GM10266 (cell line): ENCODE measurements around the gene CRB2.
A peak's percentile ranks its signal among the peaks of the same experiment; 100 is the strongest.

Experiments
- DNase-seq: peaks from one replicate; pipeline ENCODE4 v3.0.0; 2012; ENCODE audit errors: extremely low spot score
- TF ChIP-seq, protein P1 (sequence below): IDR thresholded peaks from 2 replicates; pipeline ENCODE4 v1.5.1; 2012; ENCODE audit warnings: mild to moderate bottlenecking, low read depth; ENCODE audit not compliant: control insufficient read depth, insufficient read depth; ENCODE audit errors: missing control alignments

Gene CRB2

DNA sequence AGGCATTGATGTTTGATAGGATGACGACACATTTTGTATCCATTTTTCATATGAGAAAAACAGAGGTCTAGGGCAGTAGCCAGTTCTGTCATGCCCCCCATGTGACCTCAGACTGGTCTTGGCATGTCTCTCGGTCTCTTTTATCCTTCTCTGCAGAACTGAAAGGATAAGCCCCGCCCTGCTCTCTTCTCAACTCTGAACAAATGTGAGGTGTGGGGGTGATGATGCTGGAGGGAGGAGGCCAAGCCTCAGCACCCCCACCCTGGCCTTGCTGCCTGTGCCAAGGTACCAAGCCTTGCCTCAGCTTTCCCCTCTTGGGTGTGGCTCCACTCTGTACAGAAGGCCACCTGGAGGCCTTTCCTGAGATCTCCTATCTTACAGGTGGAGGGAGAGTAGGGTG lies 19.5 kb upstream of the CRB2 start:
- TF ChIP-seq, protein P1, sequence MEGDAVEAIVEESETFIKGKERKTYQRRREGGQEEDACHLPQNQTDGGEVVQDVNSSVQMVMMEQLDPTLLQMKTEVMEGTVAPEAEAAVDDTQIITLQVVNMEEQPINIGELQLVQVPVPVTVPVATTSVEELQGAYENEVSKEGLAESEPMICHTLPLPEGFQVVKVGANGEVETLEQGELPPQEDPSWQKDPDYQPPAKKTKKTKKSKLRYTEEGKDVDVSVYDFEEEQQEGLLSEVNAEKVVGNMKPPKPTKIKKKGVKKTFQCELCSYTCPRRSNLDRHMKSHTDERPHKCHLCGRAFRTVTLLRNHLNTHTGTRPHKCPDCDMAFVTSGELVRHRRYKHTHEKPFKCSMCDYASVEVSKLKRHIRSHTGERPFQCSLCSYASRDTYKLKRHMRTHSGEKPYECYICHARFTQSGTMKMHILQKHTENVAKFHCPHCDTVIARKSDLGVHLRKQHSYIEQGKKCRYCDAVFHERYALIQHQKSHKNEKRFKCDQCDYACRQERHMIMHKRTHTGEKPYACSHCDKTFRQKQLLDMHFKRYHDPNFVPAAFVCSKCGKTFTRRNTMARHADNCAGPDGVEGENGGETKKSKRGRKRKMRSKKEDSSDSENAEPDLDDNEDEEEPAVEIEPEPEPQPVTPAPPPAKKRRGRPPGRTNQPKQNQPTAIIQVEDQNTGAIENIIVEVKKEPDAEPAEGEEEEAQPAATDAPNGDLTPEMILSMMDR, result no peak
- DNase-seq, result no peak

DNA sequence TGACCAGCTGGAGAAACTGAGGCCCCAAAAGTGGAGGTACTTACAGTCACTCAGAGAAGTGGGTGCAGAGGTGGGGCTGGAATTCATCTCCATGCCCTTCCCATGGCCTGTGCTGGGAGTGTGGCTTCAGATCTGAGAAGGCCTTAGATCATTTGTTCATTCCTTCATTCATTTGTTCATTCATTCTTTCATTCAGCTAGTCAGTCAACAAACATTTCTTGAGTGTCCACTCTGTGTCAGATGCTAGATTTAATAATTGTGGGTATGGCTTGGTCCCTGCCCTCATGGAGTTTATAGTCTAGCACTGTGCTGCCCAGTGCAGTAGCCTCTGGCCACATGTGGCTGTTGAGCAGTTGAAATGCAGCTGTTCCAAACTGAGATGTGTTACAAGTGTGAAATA lies 19.0 kb upstream of the CRB2 start:
- TF ChIP-seq, protein P1, result no peak
- no peak for DNase-seq

DNA sequence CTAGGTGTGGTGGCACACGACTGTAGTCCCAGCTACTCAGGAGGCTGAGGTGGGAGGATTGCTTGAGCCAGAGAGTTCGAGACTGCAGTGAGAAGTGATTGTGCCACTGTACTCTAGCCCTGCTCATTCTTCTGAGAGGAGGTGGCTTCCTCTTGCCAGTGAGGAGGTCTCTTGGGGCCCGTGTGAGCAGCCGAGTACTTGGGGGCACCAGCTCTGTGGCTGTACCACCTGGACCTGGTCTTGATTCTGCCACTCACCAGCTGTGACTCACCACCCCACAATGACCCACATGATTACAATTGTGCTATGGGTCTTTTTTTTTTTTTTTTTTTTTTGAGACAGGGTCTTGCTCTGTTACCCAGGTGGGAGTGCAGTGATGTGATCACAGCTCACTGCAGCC lies 18.0 kb upstream of the CRB2 start:
- TF ChIP-seq, protein P1, result no peak
- DNase-seq, result no peak

DNA sequence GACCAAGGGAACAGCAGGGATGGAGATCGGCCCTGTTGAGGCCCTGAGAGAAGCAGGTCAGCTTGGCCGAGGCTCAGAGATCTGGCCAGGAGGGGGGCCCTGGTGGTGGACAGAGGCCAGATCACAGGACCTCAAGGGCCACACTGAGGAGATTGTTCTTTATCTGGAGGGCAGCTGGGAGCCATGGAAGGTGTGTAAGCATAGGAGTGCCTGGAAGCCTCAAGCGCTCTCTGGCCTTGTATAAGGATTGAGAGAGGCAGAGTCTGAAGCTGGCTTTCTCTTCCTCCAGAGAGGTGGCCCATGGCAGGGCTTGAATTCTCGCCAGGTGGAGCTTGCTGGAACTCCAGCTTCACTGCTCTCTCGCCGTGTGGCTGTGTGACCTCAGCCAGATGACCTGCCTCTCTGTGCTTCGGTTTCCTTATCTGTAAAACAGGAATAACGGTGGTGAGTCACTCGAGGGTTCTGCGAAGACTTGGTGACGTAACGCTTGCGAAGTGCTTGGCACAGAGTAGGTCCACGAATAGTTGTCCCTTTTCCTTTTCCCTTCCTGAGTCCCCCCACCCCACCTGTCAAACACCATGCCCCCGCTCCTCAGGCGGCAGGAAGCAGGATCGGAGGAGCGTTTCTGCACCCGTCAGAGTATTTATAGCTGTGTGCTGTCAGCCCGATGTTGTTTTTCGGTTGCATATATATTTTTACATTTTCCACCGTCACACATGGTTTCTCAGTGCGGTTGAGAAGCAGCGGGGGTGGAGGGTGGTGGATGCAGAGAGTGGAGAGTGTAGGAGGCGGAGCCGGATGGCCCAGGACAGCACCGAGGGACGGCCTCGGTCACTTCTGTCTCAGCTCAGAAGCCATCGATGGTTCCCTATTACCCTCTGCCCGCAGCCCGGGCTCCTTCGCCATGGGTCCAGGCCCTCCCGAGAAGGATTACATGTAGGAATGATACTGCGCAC lies 17.0 kb upstream of the CRB2 start:
- peak; percentile 70 for DNase-seq
- TF ChIP-seq, protein P1, result no peak

DNA sequence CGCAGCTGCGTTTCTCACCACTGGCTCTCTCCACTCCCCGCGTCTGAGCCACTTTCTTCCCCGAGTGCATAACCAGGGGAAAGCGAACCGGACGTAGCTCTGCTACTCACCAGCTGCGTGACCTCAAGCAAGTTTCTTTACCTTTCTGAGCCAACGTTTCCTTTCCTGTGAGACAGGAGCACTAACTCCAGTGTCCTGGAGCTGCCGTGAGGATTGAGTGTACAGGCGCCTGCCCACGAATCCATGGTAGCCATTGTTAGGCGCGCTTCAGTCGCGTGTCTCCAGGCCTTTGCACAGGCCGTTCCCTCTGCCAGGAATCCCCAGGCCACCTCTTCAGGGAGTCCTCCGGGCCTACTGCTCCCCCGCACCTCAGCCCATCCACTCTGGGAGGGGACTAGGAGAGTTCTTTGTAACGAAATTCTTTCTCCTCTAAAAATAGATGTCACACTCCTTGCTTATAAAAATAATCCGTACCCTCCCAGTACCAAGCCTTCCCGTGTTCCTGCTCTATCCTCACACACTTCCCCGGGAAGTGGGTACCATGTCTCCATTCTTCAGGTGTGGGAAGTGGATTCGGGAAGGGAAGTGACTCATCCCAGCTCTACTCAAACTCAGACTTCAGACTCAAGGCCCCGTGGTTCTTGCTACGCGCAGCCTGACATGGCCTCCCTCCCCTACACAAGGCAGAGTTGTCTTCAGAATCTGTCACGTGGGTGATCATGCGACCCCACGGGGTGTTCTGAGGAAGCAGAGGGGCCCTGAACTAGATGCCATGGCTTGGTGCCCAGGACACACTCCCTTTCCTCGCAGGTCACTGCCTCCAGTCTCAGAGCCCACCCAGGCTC lies 16.1 kb upstream of the CRB2 start:
- DNase-seq, result peak; percentile 36
- TF ChIP-seq, protein P1, result no peak

DNA sequence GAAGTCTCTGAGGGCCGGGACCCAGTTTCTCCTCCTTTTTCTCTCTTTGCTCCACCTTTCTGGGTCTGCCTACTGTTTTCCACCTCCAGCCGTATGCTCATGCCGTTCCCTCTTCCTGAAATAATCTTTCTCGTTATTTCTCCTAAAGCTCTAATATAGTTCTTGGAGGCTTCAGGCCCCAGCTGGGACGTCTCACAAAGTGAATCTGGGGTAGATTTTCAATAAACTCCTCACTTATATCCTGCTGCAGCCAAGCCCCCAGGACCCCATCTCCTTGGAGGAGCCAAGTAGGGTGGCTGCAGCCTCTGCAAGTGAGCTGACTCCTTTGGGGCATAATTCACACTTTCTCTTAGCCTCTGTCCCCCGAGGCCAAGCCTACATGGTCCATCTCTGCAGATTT lies 14.2 kb upstream of the CRB2 start:
- TF ChIP-seq, protein P1, result no peak
- no peak for DNase-seq
